OCI-M1 (cell line): ENCODE data around the gene TBC1D16.
"Not testable (repeated sequence)": the region's sequence is repeated elsewhere in the genome, so short reads cannot be mapped to it uniquely, and the experiment has no call there.

ENCODE experiments used
- DNase-seq: peaks from one replicate; lab custom pipeline; 2025; lab: John Stamatoyannopoulos, UW

The TBC1D16 gene

DNA sequence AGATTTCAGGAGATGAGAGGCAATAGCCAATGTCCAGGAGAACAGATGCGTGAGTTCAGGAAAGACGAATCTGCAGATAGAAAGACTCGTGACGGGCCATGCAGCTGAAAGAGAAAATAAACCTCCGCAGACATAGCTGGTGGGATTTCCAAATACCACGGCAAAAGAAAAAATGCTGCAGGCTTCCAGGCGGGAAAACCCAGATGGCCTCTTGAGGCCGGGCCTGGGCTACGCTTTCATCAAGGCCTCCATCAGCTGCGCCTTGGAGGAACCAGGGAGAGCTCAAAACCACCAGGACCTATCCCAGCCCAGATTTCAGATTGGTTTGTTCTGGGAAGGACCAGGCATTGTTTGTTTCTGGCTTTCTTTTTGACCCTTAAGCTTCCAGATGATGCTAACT, 17.4 kb upstream of the TBC1D16 start:
- DNase-seq, result no peak

DNA sequence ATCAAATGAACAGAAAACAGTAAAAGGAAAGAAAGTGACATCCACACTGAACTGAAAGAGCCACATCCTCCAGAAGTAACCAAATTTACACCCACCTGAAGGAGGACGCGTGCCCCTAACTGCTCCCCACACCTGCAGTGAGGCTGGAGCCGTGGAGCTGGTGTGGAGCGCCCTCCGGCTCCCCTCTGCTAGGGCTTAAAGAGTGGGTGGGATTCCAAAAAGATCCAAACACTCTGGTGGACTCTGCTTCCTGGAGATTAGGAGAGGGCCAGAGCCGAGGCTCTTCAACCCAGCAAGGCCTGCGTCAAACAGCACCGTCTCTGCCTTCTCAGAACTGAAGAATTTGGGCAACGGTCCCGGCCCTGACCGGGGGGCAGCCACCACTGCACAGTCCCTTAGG, 16.0 kb upstream of the TBC1D16 start:
- no peak for DNase-seq

DNA sequence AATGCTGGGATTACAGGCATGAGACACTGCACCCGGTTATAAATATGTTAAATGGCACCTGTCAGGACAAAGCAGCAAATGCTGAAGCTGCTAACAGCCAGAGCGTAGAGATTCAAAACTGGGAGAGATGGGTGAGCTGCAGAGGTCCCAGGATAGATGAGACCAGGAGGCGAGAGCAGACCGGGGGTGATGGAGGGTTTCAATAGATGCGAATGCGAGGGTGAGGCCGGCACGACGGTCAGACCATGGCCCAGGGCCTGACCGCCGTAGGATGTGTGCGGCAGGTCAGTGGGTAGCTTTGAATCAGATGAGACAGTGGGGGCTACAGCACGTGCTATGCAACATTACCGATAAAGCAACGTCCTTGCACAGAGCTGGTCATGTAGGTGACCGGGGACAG, 15.0 kb upstream of the TBC1D16 start:
- no peak for DNase-seq

DNA sequence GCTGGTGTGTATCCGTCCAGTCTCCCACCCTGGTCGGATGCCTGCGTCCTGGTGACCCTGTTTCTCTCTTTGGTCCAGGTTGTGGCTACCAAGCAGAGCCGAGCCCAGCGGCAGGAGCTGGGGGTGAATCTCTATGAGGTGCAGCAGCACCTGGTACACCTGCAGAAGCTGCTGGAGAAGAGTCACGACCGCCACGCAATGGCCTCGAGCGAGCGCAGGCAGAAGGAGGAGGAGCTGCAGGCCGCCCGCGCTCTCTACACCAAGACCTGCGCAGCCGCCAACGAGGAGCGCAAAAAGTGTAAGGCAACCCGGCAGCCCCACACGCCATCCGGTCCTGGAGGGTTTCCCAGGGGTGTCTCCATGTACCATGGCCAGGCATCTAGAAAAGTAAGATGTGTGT, 14.3 kb upstream of the TBC1D16 start:
- DNase-seq, result no peak

DNA sequence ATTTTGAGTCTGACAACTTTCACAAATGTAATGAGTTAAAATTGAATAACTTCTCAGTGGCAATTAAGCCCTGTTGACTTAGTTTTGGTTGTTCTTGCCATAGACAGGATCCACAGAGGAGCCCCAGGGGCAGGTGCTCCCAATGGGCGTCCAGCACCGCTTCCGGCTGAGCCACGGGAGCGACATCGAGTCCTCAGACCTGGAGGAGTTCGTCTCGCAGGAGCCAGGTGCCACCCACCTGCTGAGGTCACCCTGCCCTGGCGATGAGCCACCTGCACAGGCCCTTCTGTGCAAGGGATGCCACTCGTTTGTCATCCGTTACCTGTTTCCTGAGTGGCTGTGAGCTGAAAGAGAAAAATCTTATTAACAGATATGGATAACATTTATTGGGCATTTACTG, 11.5 kb upstream of the TBC1D16 start:
- no peak for DNase-seq

DNA sequence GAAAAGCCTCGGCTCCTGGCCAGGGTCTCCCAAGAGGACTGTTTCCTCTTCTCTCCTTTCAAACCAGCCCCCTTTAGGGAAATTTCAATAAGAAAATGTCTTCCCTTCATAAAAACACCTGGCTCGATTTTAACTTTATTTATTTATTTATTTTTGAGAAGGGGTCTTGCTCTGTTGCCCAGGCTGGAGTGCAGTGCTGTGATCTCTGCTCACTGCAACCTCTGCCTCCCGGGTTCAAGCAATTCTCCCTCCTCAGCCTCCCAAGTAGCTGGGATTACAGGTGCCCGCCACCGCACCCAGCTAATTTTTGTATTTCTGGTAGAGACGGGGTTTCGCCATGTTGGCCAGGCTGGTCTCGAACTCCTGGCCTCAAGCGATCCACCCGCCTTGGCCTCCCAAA, 11.0 kb upstream of the TBC1D16 start:
- not testable (repeated sequence) for DNase-seq

DNA sequence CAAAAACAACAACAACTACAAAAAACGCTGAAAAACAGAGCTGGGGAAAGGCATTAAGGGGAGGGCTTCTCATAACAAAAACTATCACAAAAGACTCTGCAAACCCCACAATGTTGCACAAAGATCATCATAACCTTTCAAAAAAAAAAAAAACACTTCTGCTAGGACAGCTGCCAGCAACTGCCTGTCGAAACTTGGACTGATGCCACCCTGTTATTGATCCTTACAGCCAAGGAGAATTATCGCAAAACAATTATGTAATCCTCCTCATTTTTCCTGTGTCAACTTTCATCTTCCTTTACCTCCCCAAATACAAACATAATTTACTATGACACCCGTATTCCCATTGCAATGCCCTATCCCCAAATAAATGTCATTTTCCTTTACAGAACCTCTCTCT, 10.0 kb upstream of the TBC1D16 start:
- DNase-seq, result no peak

DNA sequence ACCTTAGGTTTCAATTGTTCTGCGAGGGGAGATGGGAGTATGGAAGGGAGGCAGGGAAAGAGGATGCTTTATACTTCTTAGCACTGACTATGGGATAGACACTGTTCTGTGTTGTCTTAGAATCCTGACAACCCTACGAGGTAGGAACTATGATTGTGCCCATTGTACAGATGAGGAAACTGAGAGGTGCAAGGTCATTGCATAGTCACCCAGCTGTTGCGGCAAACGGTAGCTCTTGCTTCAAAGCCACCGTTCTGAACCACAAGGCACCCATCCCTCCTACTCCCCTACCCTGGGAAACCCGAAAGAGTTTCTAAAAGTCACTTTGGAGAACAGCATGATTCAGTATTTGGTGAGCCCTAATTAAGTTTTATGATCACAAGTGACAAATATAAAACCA, 8.3 kb upstream of the TBC1D16 start:
- DNase-seq, result no peak

DNA sequence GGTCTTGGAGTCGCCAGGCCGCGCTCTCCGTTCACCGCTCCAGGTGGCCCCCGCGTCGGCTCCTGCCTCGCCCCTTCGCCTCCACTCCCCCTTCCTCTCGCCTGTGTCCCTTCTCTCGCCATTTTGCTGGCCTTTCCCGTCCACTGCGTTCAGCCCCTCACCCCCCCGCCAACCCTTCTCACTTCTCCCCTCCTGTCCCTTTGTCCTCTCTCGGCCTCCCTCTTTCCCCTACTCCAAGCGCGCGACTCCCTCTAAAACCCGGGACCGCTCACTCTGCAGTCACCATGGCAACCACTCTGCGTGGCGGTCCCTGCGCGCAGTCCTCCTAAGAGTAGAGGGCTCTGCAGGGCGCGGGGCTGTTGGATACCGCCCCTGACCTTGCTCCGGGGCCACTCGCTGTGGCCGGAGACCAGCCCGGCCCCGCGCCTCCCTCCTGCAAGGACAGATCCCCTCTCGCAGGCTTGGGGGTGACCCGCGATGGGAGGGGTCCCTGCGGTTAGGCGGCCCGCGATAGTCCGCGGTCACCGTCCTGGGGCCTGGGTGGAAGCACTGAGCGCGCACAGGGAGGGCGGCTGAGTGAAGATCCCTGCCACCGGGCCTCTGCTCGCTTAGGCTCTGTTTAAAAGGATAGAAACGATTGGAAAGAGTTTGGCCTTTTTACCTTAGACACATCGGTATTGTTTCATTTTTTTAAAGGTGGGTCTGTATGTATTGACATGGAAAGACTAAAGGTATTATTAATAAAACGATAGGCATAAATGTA, 1.2 kb upstream of the TBC1D16 start:
- no peak for DNase-seq

DNA sequence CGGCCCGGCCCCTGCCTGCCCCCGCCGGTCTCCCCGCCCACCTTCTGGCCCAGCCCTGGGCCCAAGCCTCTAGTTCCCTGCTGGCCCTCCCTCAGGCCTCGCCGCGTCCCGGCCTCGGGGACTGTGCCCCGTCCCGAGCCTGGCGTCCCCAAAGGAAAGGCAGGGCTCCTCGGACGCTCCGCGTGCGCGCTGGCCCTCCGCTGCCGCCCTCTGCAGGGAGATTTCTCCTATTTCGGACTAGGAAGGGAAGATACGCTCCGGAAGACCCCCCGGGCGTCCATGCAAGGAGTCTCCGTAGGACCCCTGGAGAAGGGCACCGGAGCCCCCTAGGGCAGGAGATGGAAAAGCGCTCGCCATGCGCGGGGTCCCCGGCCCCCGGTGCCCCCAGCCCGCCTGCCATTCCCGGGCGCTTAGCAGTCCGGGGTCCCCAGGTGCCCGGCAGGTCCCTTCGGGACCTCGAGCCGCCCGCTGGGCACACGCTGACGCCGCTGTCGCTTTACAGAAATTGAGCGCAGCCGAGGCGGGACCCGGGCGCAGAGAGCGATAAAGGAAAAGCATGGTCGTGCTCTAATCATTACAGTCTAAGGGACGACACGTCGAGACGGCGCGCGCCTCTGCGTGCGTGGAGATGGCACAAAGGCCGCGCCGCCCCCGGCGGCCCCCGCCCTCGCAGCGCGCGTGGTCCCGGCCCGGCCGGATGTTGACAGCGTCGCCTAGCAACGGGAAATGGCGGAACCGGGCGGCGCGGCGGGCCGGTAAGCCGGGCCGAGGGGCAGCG, 454 bp upstream of the TBC1D16 start, which contains the start of gene CCDC40:
CCDC40 (plus strand) TSS at position 706 of the 778 bp plus-strand sequence; CDS start at position 727, 21 bp downstream.
- DNase-seq, result peak; percentile 45

DNA sequence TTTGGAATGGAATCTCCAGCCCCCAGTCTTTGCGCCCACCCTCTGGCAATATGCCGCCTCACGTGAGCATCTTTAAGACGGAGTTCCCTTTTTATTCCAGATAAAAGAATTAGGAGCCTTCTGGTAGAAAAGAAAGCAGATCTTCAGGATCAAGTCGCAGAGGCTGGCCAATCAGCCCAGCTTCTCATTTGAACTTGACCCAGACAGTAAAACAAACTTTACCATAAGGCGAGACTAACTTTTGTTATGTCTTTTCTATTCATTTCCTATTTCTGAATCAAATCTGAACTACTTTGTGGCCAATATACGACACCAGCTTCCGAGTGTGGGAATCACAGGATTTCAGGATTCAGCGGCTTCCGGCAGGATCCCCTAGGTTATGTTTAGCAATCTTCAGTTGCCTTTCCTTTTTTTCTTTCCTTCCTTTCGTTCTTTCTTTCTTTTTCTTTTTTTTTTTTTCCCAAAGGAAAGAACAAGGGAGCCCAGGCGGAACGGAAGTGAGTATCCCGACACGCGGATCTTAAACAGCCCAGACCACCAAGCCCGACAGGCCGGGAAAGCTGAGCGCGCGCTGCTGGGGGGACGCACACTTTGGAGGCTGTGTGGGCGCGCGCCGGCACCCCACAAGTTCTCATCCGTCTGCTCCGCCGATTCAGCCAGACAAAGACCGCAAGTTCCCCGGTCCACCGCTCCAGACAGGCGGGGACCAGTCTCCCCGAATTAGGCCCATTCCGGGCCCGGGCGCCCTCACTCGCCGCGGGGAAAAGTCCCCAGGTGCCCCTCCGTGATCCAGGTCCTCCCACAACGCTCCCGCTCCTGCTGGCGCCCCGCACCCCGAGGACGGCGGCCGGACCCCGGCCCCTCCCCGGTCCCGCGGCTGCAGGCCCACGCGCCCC, 633 bp downstream of the TBC1D16 start:
- DNase-seq, result no peak

DNA sequence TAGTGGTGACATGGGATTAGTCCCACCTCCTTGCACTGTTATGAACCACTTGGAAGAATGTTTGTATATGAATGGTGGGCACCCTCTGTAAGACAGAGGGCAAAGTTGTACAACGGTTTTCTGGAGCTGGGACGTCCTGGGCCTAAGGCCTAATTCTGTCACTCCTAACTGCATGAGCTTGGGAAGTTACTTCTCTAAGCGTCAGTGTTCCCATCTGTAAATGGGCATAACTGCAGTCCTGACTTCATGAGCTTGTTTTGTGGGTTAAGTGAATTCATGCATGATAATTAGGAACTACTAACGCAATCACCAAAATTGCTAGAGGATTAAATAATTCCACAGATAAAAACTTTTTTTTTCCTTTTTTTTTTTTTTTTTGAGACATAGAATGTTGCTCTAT, 1.8 kb downstream of the TBC1D16 start:
- no peak for DNase-seq

DNA sequence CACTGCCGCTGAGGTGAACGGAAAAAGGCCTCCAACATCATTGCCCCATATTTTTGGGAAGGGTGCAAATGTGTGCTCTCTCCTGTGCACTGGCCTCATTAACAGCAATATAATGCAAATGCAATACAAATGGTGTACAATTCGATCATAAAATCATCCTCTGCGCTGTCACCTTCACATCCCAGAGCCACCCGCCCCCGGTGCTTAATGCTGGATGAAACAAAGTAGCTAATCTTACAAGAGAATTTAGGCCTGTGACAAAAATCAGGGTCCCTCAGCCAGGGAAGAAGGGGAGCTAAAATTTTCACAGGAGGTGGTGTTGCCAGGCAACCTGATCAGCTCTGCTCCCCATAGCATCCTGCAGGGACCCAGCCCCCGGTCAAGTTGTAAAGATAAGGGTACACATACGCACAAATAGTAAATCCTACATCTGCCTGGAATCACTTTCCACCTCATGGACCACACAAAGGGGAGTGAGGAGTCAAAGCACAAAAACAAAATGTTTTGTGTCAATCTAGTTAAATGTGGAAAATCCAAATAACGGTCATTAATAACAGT, 3.0 kb downstream of the TBC1D16 start:
- DNase-seq, result no peak

DNA sequence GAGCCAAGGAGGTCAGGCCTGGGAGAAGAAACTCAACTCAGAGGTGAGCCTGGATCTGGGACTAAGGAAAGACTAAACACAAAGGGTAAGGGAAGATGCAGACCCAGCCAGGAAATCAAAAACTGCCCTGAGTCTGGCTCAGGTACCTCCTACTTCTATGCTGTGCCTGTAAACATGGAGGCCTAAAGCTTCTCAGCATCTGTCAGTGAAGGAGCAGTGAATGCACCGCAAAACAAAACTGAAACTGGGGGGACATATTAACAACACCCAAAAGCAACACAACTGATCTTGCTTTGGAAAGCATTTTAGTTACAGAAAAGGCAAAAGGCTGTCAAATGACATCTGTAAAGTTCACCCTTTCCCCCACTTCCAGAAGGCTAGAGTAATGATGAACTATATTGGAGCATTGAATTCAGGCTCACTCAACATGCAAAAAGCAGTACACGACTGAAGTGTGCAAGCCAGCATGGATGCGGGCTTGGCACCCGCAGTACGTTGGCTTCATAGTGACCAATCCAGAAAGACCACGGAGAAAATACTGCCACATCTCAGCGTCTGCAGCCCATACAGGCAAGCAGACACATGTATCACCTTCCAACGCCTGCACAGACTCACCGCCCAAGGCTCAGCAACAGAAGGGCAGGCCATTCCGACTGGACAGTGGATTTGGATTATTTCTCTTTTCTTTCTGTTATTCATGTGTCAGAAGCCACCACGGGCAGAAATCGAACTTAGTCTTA, 3.8 kb downstream of the TBC1D16 start:
- DNase-seq, result no peak

DNA sequence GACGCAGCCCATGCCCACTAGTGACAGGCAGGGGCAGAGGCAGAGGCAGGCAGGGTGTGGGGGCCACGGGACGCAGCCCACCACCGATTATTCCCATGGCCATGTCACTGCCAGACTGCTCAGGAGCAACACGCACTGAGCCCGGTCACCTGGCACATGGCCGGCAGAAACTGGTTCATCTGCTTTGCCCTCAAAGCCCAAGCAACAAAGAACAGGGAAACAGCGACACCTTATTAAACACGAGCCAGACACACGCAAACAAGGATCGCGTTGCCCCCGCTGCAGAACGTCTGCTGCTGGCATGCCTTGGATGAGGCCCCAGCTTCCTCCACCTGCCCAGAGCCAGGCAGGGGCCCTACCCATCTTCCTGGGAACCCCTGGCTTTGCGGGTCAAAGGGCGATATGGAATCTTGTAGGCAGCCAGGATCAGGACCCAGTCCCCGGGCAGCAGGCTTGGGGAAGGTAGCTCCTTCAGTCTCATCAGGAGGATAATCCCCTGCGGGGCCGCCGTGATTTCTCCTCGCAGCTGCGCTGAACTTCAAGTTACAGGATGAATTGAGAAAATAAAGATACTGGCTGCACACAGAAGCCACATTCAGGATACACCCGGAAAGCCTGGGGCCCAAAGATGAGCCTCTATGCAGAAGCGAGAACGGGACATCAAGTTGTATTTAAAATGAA, 4.8 kb downstream of the TBC1D16 start:
- DNase-seq, result no peak

DNA sequence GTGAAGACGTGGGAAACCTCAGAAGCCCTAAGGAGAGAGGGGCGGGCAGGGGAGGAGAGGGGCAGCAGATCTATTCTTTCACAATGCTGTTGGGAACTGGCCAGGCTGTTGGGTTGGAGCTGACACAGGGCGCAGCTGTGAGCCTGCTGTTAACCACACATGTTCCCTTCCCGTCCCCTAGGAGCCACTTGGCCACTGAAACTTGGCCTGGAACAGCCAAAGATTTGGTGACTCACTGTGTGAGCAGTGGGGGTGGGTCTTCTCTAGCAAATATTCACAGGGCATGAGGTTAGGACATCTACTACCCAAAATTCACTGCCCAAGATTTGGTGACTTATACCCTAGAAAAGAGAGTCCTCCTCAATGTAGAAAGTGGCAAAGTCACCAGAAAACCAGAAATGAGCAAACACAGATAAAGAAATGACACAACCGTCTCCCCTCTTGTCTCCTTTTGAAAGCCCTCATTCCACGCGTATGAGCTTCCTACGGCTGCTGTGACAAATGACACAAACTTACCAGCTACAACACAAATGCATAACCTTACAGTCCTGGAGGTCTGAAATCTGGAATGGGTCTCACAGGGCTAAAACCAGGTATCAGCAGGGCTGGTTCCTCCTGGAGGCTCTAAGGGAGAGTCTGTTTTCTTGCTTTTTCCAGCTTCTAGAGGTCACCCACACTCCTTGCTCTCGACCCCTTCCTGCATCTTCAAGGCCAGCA, 6.3 kb downstream of the TBC1D16 start:
- peak; percentile 16 for DNase-seq

DNA sequence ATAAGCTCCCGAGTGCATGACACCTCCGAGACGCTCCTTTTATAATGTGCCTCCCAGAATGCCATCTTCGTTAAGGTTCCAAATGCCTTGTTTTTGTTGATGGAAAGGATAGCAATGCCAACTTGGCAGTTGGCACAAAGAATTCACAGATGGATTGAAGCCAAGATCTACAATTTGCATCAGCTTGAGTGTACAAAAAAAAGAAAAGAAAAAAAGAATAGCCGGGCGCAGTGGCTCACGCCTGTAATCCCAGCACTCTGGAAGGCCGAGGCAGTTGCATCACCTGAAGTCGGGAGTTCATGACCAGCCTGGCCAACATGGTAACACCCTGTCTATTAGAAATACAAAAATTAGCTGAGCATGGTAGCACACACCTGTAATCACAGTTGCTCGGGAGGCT, 7.6 kb downstream of the TBC1D16 start:
- DNase-seq, result no peak

DNA sequence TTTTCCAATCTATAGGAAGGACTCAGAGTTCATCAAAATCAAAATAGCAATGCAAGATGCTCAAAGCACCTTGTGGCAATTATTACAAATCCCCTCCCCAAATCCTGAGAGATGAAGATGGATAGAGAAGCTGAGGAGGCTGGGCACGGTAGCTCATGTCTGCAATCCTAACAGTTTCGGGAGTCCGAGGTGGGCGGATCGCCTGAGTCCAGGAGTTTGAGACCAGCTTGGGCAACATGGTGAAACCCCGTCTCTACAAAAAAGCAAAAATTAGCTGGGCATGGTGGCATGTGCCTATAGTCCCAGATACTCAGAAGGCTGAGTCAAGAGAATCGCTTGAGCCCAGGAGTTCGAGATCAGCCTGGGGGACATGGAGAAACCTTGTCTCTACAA, 8.6 kb downstream of the TBC1D16 start:
- no peak for DNase-seq

DNA sequence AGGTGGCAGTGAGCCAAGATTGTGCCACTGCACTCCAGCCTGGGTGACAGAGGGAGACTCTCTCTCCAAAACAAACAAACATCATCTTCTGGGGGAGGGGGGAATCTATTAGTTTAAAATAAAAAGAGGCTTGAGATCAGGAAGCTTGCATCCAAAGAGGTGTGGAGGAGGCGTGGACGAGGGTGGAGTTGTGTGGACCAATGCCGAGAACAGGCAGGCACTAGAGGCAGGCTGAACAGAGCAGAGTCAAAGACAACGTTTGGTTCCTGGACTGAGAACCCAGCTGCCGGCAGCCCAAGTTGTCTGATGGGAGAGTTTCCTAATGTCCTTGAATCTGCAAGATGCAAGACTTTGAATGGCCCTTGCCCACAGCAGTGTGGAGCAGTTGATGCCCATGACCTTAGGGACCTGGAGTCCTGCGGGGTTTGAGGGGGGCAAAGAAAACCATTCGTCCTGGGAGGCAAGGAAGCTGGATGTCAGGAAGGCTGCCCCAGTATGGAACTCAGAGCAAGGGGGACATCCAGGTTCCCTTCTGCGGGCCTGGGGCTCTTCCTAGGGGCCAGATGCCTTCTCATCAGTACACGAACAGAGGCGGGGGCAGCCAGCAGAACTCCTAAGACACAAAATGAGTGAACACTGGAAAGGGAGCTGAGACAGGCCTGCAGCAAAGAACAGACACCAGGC, 9.2 kb downstream of the TBC1D16 start:
- no peak for DNase-seq

DNA sequence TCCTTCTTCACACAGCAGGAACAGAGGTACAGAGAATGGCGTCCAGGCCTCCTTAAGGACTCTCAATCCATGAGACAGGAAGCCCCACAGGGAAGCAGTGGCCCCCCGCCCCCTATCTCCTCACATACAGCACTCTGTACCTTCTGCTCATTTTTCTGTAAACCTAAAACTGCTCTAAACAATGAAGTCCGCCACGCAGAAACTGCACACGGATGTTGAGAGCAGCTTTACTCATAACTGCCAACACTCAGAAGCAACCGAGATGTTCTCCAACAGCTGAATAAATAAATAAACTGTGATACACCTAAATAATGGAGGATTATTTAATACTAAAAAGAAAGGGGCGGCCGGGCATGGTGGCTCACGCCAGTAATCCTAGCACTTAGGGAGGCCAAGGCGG, 9.9 kb downstream of the TBC1D16 start:
- DNase-seq, result no peak
